ENCODE data around the gene KCNK4.

Gene KCNK4

GRCh38 chr11:64348383-64349024, 57.4 kb downstream of the KCNK4 start:
- peaks cover 0 to 3% of the 10 kb centered on the region in 2 donors for H3K4me1 ChIP-seq (ENCODE audit: control insufficient read depth in 1 of 2, insufficient read depth in 2 of 2, low read length in 2 of 2)
- H3K36me3 ChIP-seq (ENCODE audit: control insufficient read depth in 1 of 2, insufficient read depth in 2 of 2, low read length in 2 of 2), result no peaks in the 10 kb centered on the region
- no peak overlapping the region for H3K4me3 ChIP-seq (ENCODE audit: low read depth in 1 of 2, low read length in 2 of 2)
- H3K9me3 ChIP-seq (ENCODE audit: control insufficient read depth in 1 of 2, low read length in 2 of 2), result no peaks in the 10 kb centered on the region
- H3K27me3 ChIP-seq (ENCODE audit: control insufficient read depth in 1 of 2, insufficient read depth in 2 of 2, low read length in 2 of 2), result no peaks in the 10 kb centered on the region
- H3K27ac ChIP-seq (ENCODE audit: low read depth, low read length), result no peak overlapping the region
- H3K9ac ChIP-seq (ENCODE audit: low read depth in 1 of 2, low read length in 2 of 2), result no peak overlapping the region

GRCh38 chr11:64349025-64349387, 57.9 kb downstream of the KCNK4 start:
- no peaks in the 10 kb centered on the region for H3K36me3 ChIP-seq (ENCODE audit: control insufficient read depth in 1 of 2, insufficient read depth in 2 of 2, low read length in 2 of 2)
- H3K27me3 ChIP-seq (ENCODE audit: control insufficient read depth in 1 of 2, insufficient read depth in 2 of 2, low read length in 2 of 2), result no peaks in the 10 kb centered on the region
- peaks cover 0 to 3% of the 10 kb centered on the region in 2 donors for H3K4me1 ChIP-seq (ENCODE audit: control insufficient read depth in 1 of 2, insufficient read depth in 2 of 2, low read length in 2 of 2)
- no peak overlapping the region for H3K9ac ChIP-seq (ENCODE audit: low read depth in 1 of 2, low read length in 2 of 2)
- H3K27ac ChIP-seq (ENCODE audit: low read depth, low read length), result no peak overlapping the region
- no peak overlapping the region for H3K4me3 ChIP-seq (ENCODE audit: low read depth in 1 of 2, low read length in 2 of 2)
- H3K9me3 ChIP-seq (ENCODE audit: control insufficient read depth in 1 of 2, low read length in 2 of 2), result no peaks in the 10 kb centered on the region

- no peaks in the 10 kb centered on the region for H3K27me3 ChIP-seq (ENCODE audit: control insufficient read depth in 1 of 2, insufficient read depth in 2 of 2, low read length in 2 of 2)
- H3K27ac ChIP-seq (ENCODE audit: low read depth, low read length), result no peak overlapping the region
- H3K4me3 ChIP-seq (ENCODE audit: low read depth in 1 of 2, low read length in 2 of 2), result no peak overlapping the region
- no peak overlapping the region for H3K9ac ChIP-seq (ENCODE audit: low read depth in 1 of 2, low read length in 2 of 2)
- no peaks in the 10 kb centered on the region for H3K9me3 ChIP-seq (ENCODE audit: control insufficient read depth in 1 of 2, low read length in 2 of 2)
- peaks cover 0 to 3% of the 10 kb centered on the region in 2 donors for H3K4me1 ChIP-seq (ENCODE audit: control insufficient read depth in 1 of 2, insufficient read depth in 2 of 2, low read length in 2 of 2)
- no peaks in the 10 kb centered on the region for H3K36me3 ChIP-seq (ENCODE audit: control insufficient read depth in 1 of 2, insufficient read depth in 2 of 2, low read length in 2 of 2)
These were observed 58.3 kb downstream of the KCNK4 start for GRCh38 chr11:64349404-64349803.

Data from duodenal mucosa (tissue), 2 donors.